Measurements from ENCODE around the gene MS4A8. TPM values are rescaled to one million over a fixed set of nuclear protein-coding genes. Genes with fewer than 3 reads are reported as not detected.

The MS4A8 gene
- total and polyA plus RNA-seq, 2 experiments from 2014 or later: 1.7 to 3.8 TPM

DNA sequence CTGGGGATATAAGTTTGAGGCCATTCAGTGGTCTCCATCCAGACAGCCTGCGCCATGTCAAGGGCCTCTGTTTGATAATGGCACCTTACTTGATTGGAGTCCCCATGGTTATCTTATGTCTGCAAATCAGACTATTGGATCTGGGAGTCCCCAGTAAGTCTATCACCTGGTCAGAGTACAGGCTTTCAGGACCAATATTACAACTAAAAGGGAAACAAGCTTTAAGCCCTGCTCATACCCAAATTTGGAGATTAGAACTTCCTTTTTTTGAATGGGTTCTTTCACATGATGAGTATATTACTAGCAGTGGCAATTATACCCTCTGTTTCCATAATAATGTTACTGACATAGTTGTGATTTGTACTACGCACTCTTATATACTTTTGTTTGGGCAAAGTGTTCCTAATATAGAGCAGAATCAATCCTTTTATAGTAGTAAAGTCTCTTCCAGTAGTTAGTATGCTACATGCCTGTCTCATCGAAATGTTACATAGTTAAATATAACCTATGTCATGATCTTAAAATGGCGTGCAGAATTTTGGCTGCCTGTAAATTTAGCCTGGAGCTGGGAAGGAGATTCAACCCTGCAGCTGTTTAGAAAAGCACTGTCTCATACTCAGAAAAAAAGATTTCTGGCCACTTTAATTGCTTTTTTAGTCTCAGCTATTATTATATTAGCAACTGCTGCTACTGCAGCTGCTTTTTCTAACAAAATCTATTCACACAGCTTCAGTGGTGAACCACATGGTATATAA is 62.2 kb downstream of the MS4A8 start:
- 83% methylated on average over 4 of the region's 4 CpGs for WGBS (ENCODE audit: low lambda C conversion rate, missing lambda C conversion rate)
- Histone ChIP-seq H3K4me3 (no peak overlapping the region), H3K4me1 (ENCODE audit: insufficient read depth) (peaks cover 8% of the 10 kb centered on the region), H3K9me3 (ENCODE audit: low read depth) (no peaks in the 10 kb centered on the region), H3K36me3 (replicated peaks; ENCODE audit: insufficient read depth, low read depth) (no peaks in the 10 kb centered on the region), H4K20me1 (ENCODE audit: insufficient read depth, poor library complexity, severe bottlenecking) (no peaks in the 10 kb centered on the region), H3K4me2 (no peak overlapping the region), H3K9me2 (replicated peaks; ENCODE audit: insufficient read depth) (no peaks in the 10 kb centered on the region), H3K27ac (peak overlapping the region; percentile 82), H3K27me3 (no peaks in the 10 kb centered on the region), H3K79me2 (no peaks in the 10 kb centered on the region), H2AFZ (no peak overlapping the region)
- TF ChIP-seq EZH2 (IDR thresholded peaks at IDR 0.05; ENCODE audit: borderline replicate concordance): no peak
- TF ChIP-seq, protein P1, sequence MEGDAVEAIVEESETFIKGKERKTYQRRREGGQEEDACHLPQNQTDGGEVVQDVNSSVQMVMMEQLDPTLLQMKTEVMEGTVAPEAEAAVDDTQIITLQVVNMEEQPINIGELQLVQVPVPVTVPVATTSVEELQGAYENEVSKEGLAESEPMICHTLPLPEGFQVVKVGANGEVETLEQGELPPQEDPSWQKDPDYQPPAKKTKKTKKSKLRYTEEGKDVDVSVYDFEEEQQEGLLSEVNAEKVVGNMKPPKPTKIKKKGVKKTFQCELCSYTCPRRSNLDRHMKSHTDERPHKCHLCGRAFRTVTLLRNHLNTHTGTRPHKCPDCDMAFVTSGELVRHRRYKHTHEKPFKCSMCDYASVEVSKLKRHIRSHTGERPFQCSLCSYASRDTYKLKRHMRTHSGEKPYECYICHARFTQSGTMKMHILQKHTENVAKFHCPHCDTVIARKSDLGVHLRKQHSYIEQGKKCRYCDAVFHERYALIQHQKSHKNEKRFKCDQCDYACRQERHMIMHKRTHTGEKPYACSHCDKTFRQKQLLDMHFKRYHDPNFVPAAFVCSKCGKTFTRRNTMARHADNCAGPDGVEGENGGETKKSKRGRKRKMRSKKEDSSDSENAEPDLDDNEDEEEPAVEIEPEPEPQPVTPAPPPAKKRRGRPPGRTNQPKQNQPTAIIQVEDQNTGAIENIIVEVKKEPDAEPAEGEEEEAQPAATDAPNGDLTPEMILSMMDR (IDR thresholded peaks at IDR 0.05; ENCODE audit: poor library complexity): no peak
- DNase-seq (ENCODE audit: low spot score): no peak

DNA sequence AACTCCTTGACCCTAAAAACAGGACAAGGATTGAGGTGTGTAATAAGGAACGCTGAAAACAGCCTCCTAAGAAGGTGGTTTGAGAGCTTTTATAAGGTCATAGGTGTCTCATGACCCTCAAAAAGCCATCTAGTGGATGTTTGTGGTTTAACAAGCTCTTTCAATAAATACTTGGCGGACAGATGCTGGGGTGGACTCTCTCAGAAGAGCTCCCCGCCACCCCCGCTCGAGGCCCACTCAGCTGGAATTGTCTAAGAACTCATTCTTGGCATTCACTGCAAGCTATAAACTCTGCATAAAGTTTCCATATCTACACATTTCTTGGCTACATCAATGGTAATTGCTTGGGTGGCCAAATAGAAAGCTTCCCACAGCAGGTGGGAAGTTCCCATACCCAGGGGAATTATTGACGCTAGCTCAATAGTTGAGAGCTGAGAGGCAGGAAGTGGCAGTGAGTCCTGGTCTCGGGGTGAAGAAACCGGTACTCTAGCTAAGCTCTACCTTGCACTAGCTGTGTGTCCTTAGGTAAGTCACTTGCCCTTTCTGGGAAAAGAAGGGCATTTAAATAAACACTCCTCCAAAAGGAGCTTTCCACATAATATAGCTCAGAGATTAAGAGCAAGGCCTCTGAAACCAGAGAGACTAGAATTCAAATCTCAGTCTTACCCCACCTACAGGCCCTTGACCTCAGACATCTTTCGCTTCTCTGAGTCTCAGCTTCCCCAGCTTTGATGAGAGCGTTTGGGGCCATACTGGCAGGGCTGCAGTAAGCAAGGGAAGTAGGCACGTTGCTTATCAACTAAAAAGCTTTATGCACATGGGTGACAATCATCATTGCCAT is 63.7 kb downstream of the MS4A8 start:
- H3K27ac ChIP-seq: no peak overlapping the region
- H3K27me3 ChIP-seq: no peaks in the 10 kb centered on the region
- TF ChIP-seq, protein P1 (IDR thresholded peaks at IDR 0.05; ENCODE audit: poor library complexity): peak; percentile 17
- TF ChIP-seq EZH2phosphoT487 (IDR thresholded peaks at IDR 0.05; ENCODE audit: low read depth, severe bottlenecking, unreplicated experiment): no peak
- H3K4me2 ChIP-seq: no peak overlapping the region
- H3K36me3 ChIP-seq (replicated peaks; ENCODE audit: insufficient read depth, low read depth): no peaks in the 10 kb centered on the region
- peaks cover 8% of the 10 kb centered on the region for H3K4me1 ChIP-seq (ENCODE audit: insufficient read depth)
- H3K9me2 ChIP-seq (replicated peaks; ENCODE audit: insufficient read depth): no peaks in the 10 kb centered on the region
- WGBS (ENCODE audit: low lambda C conversion rate, missing lambda C conversion rate): 61% methylated on average over 11 of the region's 11 CpGs
- H2AFZ ChIP-seq: no peak overlapping the region
- no peak overlapping the region for H3K4me3 ChIP-seq
- H3K79me2 ChIP-seq: no peaks in the 10 kb centered on the region
- H3K9me3 ChIP-seq (ENCODE audit: low read depth): no peaks in the 10 kb centered on the region
- H4K20me1 ChIP-seq (ENCODE audit: insufficient read depth, poor library complexity, severe bottlenecking): no peaks in the 10 kb centered on the region
- peak; percentile 48 for DNase-seq (ENCODE audit: low spot score)

DNA sequence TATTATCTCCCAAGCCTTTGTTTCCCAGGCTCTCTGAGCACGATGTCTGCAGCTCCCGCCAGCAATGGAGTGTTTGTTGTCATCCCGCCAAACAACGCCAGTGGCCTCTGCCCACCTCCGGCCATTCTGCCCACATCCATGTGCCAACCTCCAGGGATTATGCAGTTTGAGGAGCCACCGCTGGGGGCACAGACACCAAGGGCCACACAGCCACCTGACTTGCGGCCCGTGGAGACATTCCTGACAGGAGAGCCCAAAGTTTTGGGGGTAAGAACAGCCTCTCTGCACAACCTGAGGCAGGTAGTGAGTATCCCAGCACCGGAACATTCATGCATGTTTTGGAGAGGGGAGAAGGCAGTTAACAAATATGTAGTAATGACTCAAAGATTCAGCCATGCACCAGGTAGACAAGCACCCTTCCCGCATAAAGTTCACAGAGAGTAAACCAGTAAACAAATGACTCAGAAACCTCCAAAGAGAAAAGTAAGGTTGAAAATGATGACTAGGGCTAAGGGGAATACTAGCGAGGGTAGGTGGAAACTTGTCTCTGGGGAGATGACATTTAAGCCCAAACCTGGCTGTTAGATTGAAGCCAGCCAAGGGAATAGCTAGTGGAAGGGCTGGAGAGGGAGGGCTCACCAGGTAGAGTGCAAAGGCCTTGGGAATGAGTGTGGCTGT is 64.4 kb downstream of the MS4A8 start:
- no peak overlapping the region for H3K27ac ChIP-seq
- no peaks in the 10 kb centered on the region for H3K27me3 ChIP-seq
- no peaks in the 10 kb centered on the region for H3K36me3 ChIP-seq (replicated peaks; ENCODE audit: insufficient read depth, low read depth)
- no peaks in the 10 kb centered on the region for H3K9me2 ChIP-seq (replicated peaks; ENCODE audit: insufficient read depth)
- no peak overlapping the region for H3K4me2 ChIP-seq
- H3K79me2 ChIP-seq: no peaks in the 10 kb centered on the region
- 86% methylated on average over 11 of the region's 11 CpGs for WGBS (ENCODE audit: low lambda C conversion rate, missing lambda C conversion rate)
- no peaks in the 10 kb centered on the region for H4K20me1 ChIP-seq (ENCODE audit: insufficient read depth, poor library complexity, severe bottlenecking)
- no peak overlapping the region for H3K4me3 ChIP-seq
- TF ChIP-seq EZH2 (IDR thresholded peaks at IDR 0.05; ENCODE audit: borderline replicate concordance) (no peak), EZH2phosphoT487 (IDR thresholded peaks at IDR 0.05; ENCODE audit: low read depth, severe bottlenecking, unreplicated experiment) (no peak)
- TF ChIP-seq, protein P1 (IDR thresholded peaks at IDR 0.05; ENCODE audit: poor library complexity): no peak
- no peaks in the 10 kb centered on the region for H3K9me3 ChIP-seq (ENCODE audit: low read depth)
- peaks cover under 1% of the 10 kb centered on the region for H3K4me1 ChIP-seq (ENCODE audit: insufficient read depth)
- DNase-seq (ENCODE audit: low spot score): no peak
- no peak overlapping the region for H2AFZ ChIP-seq
